IMR-90 (cell line): Measurements from ENCODE around the gene GTSE1. TPM values are rescaled to one million over a fixed set of nuclear protein-coding genes. Genes with fewer than 3 reads are reported as not detected.

ENCODE experiments used
- ATAC-seq: fragments of 200-7000 bp; cut with Tn5 transposase; 2 replicates; pipeline ENCODE4 v1.9.1; 2020; ENCODE audit warnings: low read depth, mild to moderate bottlenecking, moderate library complexity
- BruUV-seq: library from RNA; stranded (reverse); fragments of 400-500 nt; replicated peaks from 2 replicates; lab custom pipeline; 2021; lab: Mats Ljungman, UMichigan
- CTCF ChIA-PET: fragments of 300-600 bp; formaldehyde crosslinking; extraction: SDS; loops from one replicate; lab custom pipeline; 2021; ENCODE audit warnings: antibody characterized with exemption; lab: Yijun Ruan, JAX
- POLR2A ChIA-PET: fragments of 300-600 bp; sonication (Branson Sonifier 250); formaldehyde crosslinking; loops from one replicate; lab custom pipeline; 2022; ENCODE audit warnings: antibody characterized with exemption; ENCODE audit not compliant: unreplicated experiment; lab: Charles Lee
- DNase-seq: peaks from one replicate; pipeline ENCODE4 v3.0.0; 2013
- H2AFZ ChIP-seq: replicated peaks from 2 replicates; pipeline ENCODE3; 2013; ENCODE audit warnings: low read length, mild to moderate bottlenecking; ENCODE audit not compliant: poor library complexity
- H2AK5ac ChIP-seq: 2 replicates; pipeline ENCODE4 v1.6.1; 2013; ENCODE audit warnings: low read depth, low read length, inconsistent platforms
- H2AK9ac ChIP-seq: replicated peaks from 2 replicates; pipeline ENCODE3; 2013; ENCODE audit warnings: mild to moderate bottlenecking, low read depth, low read length, moderate library complexity; ENCODE audit not compliant: poor library complexity
- H2BK120ac ChIP-seq: 2 replicates; pipeline ENCODE4 v1.6.1; 2013; ENCODE audit warnings: low read depth, low read length, inconsistent platforms
- H2BK15ac ChIP-seq: 3 replicates; pipeline ENCODE4 v1.6.1; 2013; ENCODE audit warnings: low read depth, low read length, inconsistent platforms
- H2BK20ac ChIP-seq: 2 replicates; pipeline ENCODE4 v1.6.1; 2013; ENCODE audit warnings: low read depth, mild to moderate bottlenecking, inconsistent platforms, low read length, moderate library complexity
- H2BK5ac ChIP-seq: 2 replicates; pipeline ENCODE4 v1.6.1; 2013; ENCODE audit warnings: mild to moderate bottlenecking, low read depth, low read length, inconsistent platforms; ENCODE audit not compliant: poor library complexity, severe bottlenecking
- H3K14ac ChIP-seq: replicated peaks from 2 replicates; pipeline ENCODE4 v1.6.1; 2013; ENCODE audit warnings: low read depth, low read length, inconsistent platforms
- H3K18ac ChIP-seq: 2 replicates; pipeline ENCODE4 v1.6.1; 2013; ENCODE audit warnings: low read depth, low read length, control low read depth
- H3K23ac ChIP-seq: 2 replicates; pipeline ENCODE4 v1.6.1; 2013; ENCODE audit warnings: low read depth, low read length, inconsistent platforms
- H3K27ac ChIP-seq: 2 replicates; pipeline ENCODE4 v1.5.1; 2013; ENCODE audit warnings: mild to moderate bottlenecking, control low read depth, low read length; ENCODE audit not compliant: insufficient read depth
- H3K27me3 ChIP-seq: 2 replicates; pipeline ENCODE4 v1.6.1; 2013; ENCODE audit warnings: low read length; ENCODE audit not compliant: control insufficient read depth, insufficient read depth
- H3K36me3 ChIP-seq: 2 replicates; pipeline ENCODE4 v1.6.1; 2013; ENCODE audit warnings: low read length, mixed read lengths; ENCODE audit not compliant: control insufficient read depth, insufficient read depth
- H3K4ac ChIP-seq: 2 replicates; pipeline ENCODE4 v1.6.1; 2013; ENCODE audit warnings: low read depth, low read length, inconsistent platforms
- H3K4me1 ChIP-seq: 2 replicates; pipeline ENCODE4 v1.6.1; 2013; ENCODE audit warnings: low read length, mixed read lengths; ENCODE audit not compliant: control insufficient read depth, insufficient read depth
- H3K4me2 ChIP-seq: 2 replicates; pipeline ENCODE4 v1.6.1; 2013; ENCODE audit warnings: low read depth, mild to moderate bottlenecking, control low read depth, low read length, moderate library complexity
- H3K4me3 ChIP-seq: 2 replicates; pipeline ENCODE4 v1.5.1; 2013; ENCODE audit warnings: low read depth, mild to moderate bottlenecking, control low read depth, low read length, moderate library complexity; ENCODE audit not compliant: insufficient read depth
- H3K56ac ChIP-seq: 2 replicates; pipeline ENCODE4 v1.6.1; 2013; ENCODE audit warnings: low read length, inconsistent platforms; ENCODE audit not compliant: insufficient read depth; ENCODE audit errors: extremely low read depth
- H3K79me1 ChIP-seq, 2 experiments: 2 replicates each; pipeline ENCODE4 v1.6.1; 2013; ENCODE audit warnings: low read length in 2 of 2, inconsistent platforms in 1 of 2, low read depth in 1 of 2
- H3K9ac ChIP-seq: 2 replicates; pipeline ENCODE4 v1.6.1; 2013; ENCODE audit warnings: low read depth, low read length, control low read depth
- H3K9me1 ChIP-seq: 2 replicates; pipeline ENCODE4 v1.6.1; 2013; ENCODE audit warnings: low read length, inconsistent platforms; ENCODE audit not compliant: insufficient read depth
- H3K9me3 ChIP-seq: 2 replicates; pipeline ENCODE4 v1.6.1; 2013; ENCODE audit warnings: low read length; ENCODE audit not compliant: control insufficient read depth, insufficient read depth
- H4K20me1 ChIP-seq: 2 replicates; pipeline ENCODE4 v1.6.1; 2013; ENCODE audit warnings: low read length, inconsistent platforms; ENCODE audit not compliant: insufficient read depth
- H4K5ac ChIP-seq: 2 replicates; pipeline ENCODE4 v1.6.1; 2013; ENCODE audit warnings: mild to moderate bottlenecking, low read depth, low read length, control low read depth
- H4K8ac ChIP-seq, 2 experiments: 2 replicates each; pipeline ENCODE4 v1.6.1; 2013; ENCODE audit warnings: low read depth in 2 of 2, low read length in 2 of 2, control low read depth in 1 of 2, inconsistent platforms in 1 of 2
- H4K91ac ChIP-seq: 2 replicates; pipeline ENCODE4 v1.6.1; 2013; ENCODE audit warnings: low read depth, low read length, inconsistent platforms; ENCODE audit not compliant: insufficient read depth
- MAZ ChIP-seq: IDR thresholded peaks from 2 replicates; pipeline ENCODE4 v1.6.1; 2012; ENCODE audit warnings: low read depth, mild to moderate bottlenecking, low read length, improper control_type of control experiment, moderate library complexity, borderline replicate concordance
- POLR2A ChIP-seq: IDR thresholded peaks from 2 replicates; pipeline ENCODE4 v1.6.1; 2012; ENCODE audit warnings: mild to moderate bottlenecking, low read depth, low read length
- RCOR1 ChIP-seq: IDR thresholded peaks from 2 replicates; pipeline ENCODE4 v1.6.1; 2012; ENCODE audit warnings: mild to moderate bottlenecking, low read length, improper control_type of control experiment; ENCODE audit not compliant: insufficient replicate concordance
- WGBS, 2 experiments: methylation state at CpG; one replicate each; pipeline versions ENCODE4 v1.1.5 to v1.1.7; 2013; ENCODE audit warnings: missing lambda C conversion rate in 2 of 2; ENCODE audit not compliant: insufficient read length in 1 of 2; ENCODE audit errors: extremely low coverage in 2 of 2; 5-methylcytosine and 5-hydroxymethylcytosine counted together
- dilution Hi-C: fragments of 300-500 bp; cut with HindIII; formaldehyde crosslinking; loops from one replicate; pipeline ENCODE4 v1.14.3; 2018; ENCODE audit warnings: low sequenced_read_pairs; ENCODE audit not compliant: unreplicated experiment
- in situ Hi-C: fragments of 300-500 bp; cut with MboI; formaldehyde crosslinking; loops from 3 replicates; pipeline ENCODE4 v1.14.3; 2019; ENCODE audit warnings: low sequenced_read_pairs, inconsistent platforms, mixed read lengths
- intact Hi-C: fragments of 100-400 bp; cut with micrococcal nuclease; formaldehyde crosslinking; loops from 2 replicates; pipeline ENCODE4 v1.10.0; 2022
- polyA plus RNA-seq, 3 experiments: library from polyadenylated mRNA; depleted of rRNA; stranded (reverse); fragments of >200 nt; gene quantifications; 2 replicates each; pipeline ENCODE4 v1.2.3, GENCODE V29; 2012; ENCODE audit warnings: low replicate concordance in 1 of 3
- total RNA-seq: library from RNA; depleted of rRNA; stranded (reverse); fragments of >200 nt; gene quantifications from 2 replicates; pipeline ENCODE4 v1.2.3, GENCODE V29; 2012

GTSE1 gene
- total and polyA plus RNA-seq, 2 of the 4 experiments (the other 2 are of a cell fraction): 5.9 to 17.1 TPM

DNA sequence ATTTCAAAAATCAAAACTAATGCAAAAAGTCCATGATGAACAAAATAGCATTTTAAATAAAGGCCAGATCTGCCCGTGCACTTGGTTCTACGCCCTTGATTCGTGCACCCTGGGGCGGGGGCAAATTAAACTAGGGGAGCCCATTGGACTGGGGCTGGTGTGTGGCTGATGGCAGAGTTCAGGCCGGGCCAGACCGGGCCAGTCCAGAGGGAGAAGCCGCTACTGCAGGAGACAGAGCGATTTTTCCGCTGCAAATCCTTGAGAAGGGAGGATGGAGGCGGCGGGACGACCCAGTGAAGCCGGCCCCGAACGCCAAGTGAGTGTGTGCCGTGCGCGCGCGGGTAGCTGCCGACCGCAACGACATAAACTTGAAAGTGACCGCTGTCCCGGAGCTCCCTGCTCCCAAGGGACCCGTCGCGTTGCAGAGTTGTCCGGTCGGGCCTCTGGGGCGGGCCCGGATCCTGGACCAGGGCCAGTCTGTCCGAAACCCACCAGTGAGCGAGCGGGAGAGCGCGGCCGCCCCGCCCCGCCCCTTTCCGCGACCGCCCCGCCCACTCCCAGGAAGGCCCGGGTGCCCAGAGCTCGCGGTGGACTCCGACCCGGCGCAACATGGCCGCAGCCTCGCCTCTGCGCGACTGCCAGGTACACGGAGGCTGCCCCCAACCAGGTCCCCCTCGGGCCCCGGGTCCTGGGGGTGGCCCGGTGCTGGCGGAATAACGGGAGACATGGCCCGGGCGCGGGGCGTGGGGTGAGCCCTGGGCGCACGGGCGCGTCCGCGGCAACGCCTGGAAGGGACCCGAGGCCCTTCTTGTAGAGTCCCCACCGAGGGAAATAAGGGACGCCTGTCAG, 29.0 kb upstream of the GTSE1 start, which contains the start of gene TTC38:
TTC38 (plus strand) TSS at position 578 of the 849 bp plus-strand sequence; CDS start at position 610, 32 bp downstream.
- Histone ChIP-seq H3K14ac (peak within 1 kb of the TSS; percentile 98), H2BK120ac (no peak within 1 kb of the TSS), H3K18ac (peak within 1 kb of the TSS; percentile 10; the same call in 1 of the 2 replicates), H3K36me3 (peaks cover 12% of the 10 kb centered on the region), H3K4ac (peak within 1 kb of the TSS; percentile 81), H3K56ac (peak within 1 kb of the TSS; percentile 68), H3K9me1 (peaks cover 11% of the 10 kb centered on the region), H4K91ac (peak within 1 kb of the TSS; percentile 73), H4K5ac (peak within 1 kb of the TSS; percentile 77), H2AK5ac (peak within 1 kb of the TSS; percentile 84), H3K9me3 (peaks cover 2% of the 10 kb centered on the region; the same call in 1 of the 2 replicates), H3K9ac (peak within 1 kb of the TSS; percentile 78), H2BK15ac (peak within 1 kb of the TSS; percentile 57; the same call in 1 of the 3 replicates), H3K4me3 (peak within 1 kb of the TSS; percentile 78), H3K79me1 (peaks cover 15 to 24% of the 10 kb centered on the region in 2 experiments), H3K27ac (peak within 1 kb of the TSS; percentile 64), H3K4me1 (peaks cover 10% of the 10 kb centered on the region), H3K27me3 (peaks cover 4% of the 10 kb centered on the region; the same call in 1 of the 2 replicates), H3K23ac (peak within 1 kb of the TSS; percentile 95), H4K8ac (peak within 1 kb of the TSS; percentile 40 to 93), H2AFZ (peak within 1 kb of the TSS; percentile 100), H2BK5ac (peak within 1 kb of the TSS; percentile 56), H2AK9ac (peak within 1 kb of the TSS; percentile 96), H2BK20ac (no peak within 1 kb of the TSS), H3K4me2 (peak within 1 kb of the TSS; percentile 91), H4K20me1 (0 out of 2 replicates have a peak, but pooled peaks cover 5% of the 10 kb centered on the region)
- peak; percentile 60 for DNase-seq
- in situ Hi-C loops (no loop called here), dilution Hi-C loops (no loop called here), intact Hi-C loops (loop anchor here (2.0 kb wide), 1 partner anchor 117 kb away; the partner anchor contains the start of gene PPARA)
- CTCF ChIA-PET: interaction anchor here (1.0 kb wide), 1 partner anchor 9 kb away, joined by 5 read pairs; no protein-coding TSS in a partner anchor
- TF ChIP-seq POLR2A (peak; percentile 37; the same call in 1 of the 2 replicates), MAZ (peak; percentile 44; the same call in 1 of the 2 replicates), RCOR1 (no peak)
- BruUV-seq: no TSS peak
- POLR2A ChIA-PET: interaction anchor here (0.7 to 1.0 kb wide), 2 partner anchors 17 to 23 kb away, joined by 3 to 4 read pairs; partner anchors contain the start of gene CDPF1
- WGBS, 2 experiments: 0% methylated on average over 44 of the region's 74 CpGs; no CpG with 5 or more reads in 1 of the 2 experiments
- peak; percentile 99 for ATAC-seq
